Activated naive CD4-positive, alpha-beta T cell treated with anti-CD3 and anti-CD28 coated beads, Interleukin-2, amount 10 ng/mL, durations not matched to agents 7 days and 5 days (primary cell): ENCODE measurements around the gene SLC37A1.
"Not testable (repeated sequence)": the region's sequence is repeated elsewhere in the genome, so short reads cannot be mapped to it uniquely, and the experiment has no call there.

ENCODE experiments used
- CTCF ChIA-PET: fragments of 350-600 bp; sonication (Branson Sonifier 250); formaldehyde crosslinking; loops from one replicate; lab custom pipeline; 2021; ENCODE audit warnings: antibody characterized with exemption; lab: Charles Lee
- DNase-seq: peaks from one replicate; pipeline ENCODE4 v3.0.0-alpha.2; 2020
- H3K27ac Mint-ChIP-seq: one replicate; pipeline ENCODE4 v1.8.0; 2021; ENCODE audit warnings: mild to moderate bottlenecking, moderate library complexity, mixed read lengths
- H3K27me3 Mint-ChIP-seq: one replicate; pipeline ENCODE4 v1.8.0; 2021; ENCODE audit warnings: mild to moderate bottlenecking, mixed read lengths
- H3K36me3 Mint-ChIP-seq: one replicate; pipeline ENCODE4 v1.8.0; 2021; ENCODE audit warnings: mixed read lengths
- H3K4me1 Mint-ChIP-seq: one replicate; pipeline ENCODE4 v1.8.0; 2021; ENCODE audit warnings: mixed read lengths
- H3K4me3 Mint-ChIP-seq: one replicate; pipeline ENCODE4 v1.8.0; 2021; ENCODE audit warnings: mild to moderate bottlenecking, moderate library complexity, mixed read lengths
- H3K9me3 Mint-ChIP-seq: one replicate; pipeline ENCODE4 v1.8.0; 2021; ENCODE audit warnings: mixed read lengths

The SLC37A1 gene

GRCh38 chr21:42599962-42600361 lies 86.3 kb downstream of the SLC37A1 start:
- Mint-ChIP-seq H3K9me3 (peaks cover 6% of the 10 kb centered on the region), H3K36me3 (peaks cover 3% of the 10 kb centered on the region), H3K4me3 (no peak overlapping the region), H3K27me3 (peaks cover 61% of the 10 kb centered on the region), H3K4me1 (no peaks in the 10 kb centered on the region), H3K27ac (no peak overlapping the region)
- CTCF ChIA-PET: no interaction called here
- DNase-seq: no peak

GRCh38 chr21:42601656-42602055 lies 88.0 kb downstream of the SLC37A1 start:
- peaks cover 59% of the 10 kb centered on the region for H3K27me3 Mint-ChIP-seq
- peaks cover 3% of the 10 kb centered on the region for H3K36me3 Mint-ChIP-seq
- H3K27ac Mint-ChIP-seq: no peak overlapping the region
- DNase-seq: no peak
- peaks cover 20% of the 10 kb centered on the region for H3K9me3 Mint-ChIP-seq
- no peaks in the 10 kb centered on the region for H3K4me1 Mint-ChIP-seq
- CTCF ChIA-PET: no interaction called here
- no peak overlapping the region for H3K4me3 Mint-ChIP-seq

- H3K36me3 Mint-ChIP-seq: peaks cover 3% of the 10 kb centered on the region
- H3K27ac Mint-ChIP-seq: no peak overlapping the region
- peaks cover 25% of the 10 kb centered on the region for H3K9me3 Mint-ChIP-seq
- no peak for DNase-seq
- H3K4me1 Mint-ChIP-seq: peaks cover 3% of the 10 kb centered on the region
- H3K4me3 Mint-ChIP-seq: no peak overlapping the region
- CTCF ChIA-PET: no interaction called here
- peaks cover 25% of the 10 kb centered on the region for H3K27me3 Mint-ChIP-seq
These were observed 93.5 kb downstream of the SLC37A1 start for GRCh38 chr21:42607102-42607501.

- H3K9me3 Mint-ChIP-seq: peaks cover 27% of the 10 kb centered on the region
- CTCF ChIA-PET: no interaction called here
- no peak overlapping the region for H3K27ac Mint-ChIP-seq
- no peak overlapping the region for H3K4me3 Mint-ChIP-seq
- H3K36me3 Mint-ChIP-seq: peaks cover 3% of the 10 kb centered on the region
- no peak for DNase-seq
- peaks cover 25% of the 10 kb centered on the region for H3K27me3 Mint-ChIP-seq
- H3K4me1 Mint-ChIP-seq: peaks cover 3% of the 10 kb centered on the region
These were observed 94.0 kb downstream of the SLC37A1 start for GRCh38 chr21:42607525-42608102.

GRCh38 chr21:42608446-42608845 lies 94.8 kb downstream of the SLC37A1 start:
- CTCF ChIA-PET: no interaction called here
- H3K27ac Mint-ChIP-seq: no peak overlapping the region
- DNase-seq: no peak

GRCh38 chr21:42609811-42610210 lies 96.2 kb downstream of the SLC37A1 start:
- peaks cover 21% of the 10 kb centered on the region for H3K9me3 Mint-ChIP-seq
- H3K36me3 Mint-ChIP-seq: no peaks in the 10 kb centered on the region
- H3K27me3 Mint-ChIP-seq: peaks cover 25% of the 10 kb centered on the region
- H3K27ac Mint-ChIP-seq: no peak overlapping the region
- H3K4me3 Mint-ChIP-seq: no peak overlapping the region
- CTCF ChIA-PET: no interaction called here
- DNase-seq: peak; percentile 47
- peaks cover 8% of the 10 kb centered on the region for H3K4me1 Mint-ChIP-seq

More at GRCh38 chr21:42608446-42608845, 94.8 kb downstream of the SLC37A1 start:
- H3K4me1 Mint-ChIP-seq: peaks cover 5% of the 10 kb centered on the region
- H3K9me3 Mint-ChIP-seq: peaks cover 27% of the 10 kb centered on the region
- H3K36me3 Mint-ChIP-seq: no peaks in the 10 kb centered on the region
- H3K27me3 Mint-ChIP-seq: peaks cover 29% of the 10 kb centered on the region
- no peak overlapping the region for H3K4me3 Mint-ChIP-seq

- CTCF ChIA-PET: no interaction called here
- Mint-ChIP-seq H3K27me3 (peaks cover 19% of the 10 kb centered on the region), H3K4me3 (no peak overlapping the region), H3K4me1 (peaks cover 8% of the 10 kb centered on the region), H3K27ac (no peak overlapping the region), H3K9me3 (peaks cover 7% of the 10 kb centered on the region), H3K36me3 (no peaks in the 10 kb centered on the region)
- no peak for DNase-seq
These were observed 98.2 kb downstream of the SLC37A1 start for GRCh38 chr21:42611852-42612251.

- H3K36me3 Mint-ChIP-seq: no peaks in the 10 kb centered on the region
- H3K4me1 Mint-ChIP-seq: peaks cover 8% of the 10 kb centered on the region
- no peak overlapping the region for H3K4me3 Mint-ChIP-seq
- H3K27ac Mint-ChIP-seq: no peak overlapping the region
- DNase-seq: no peak
- CTCF ChIA-PET: no interaction called here
- H3K27me3 Mint-ChIP-seq: peaks cover 16% of the 10 kb centered on the region
- peaks cover 5% of the 10 kb centered on the region for H3K9me3 Mint-ChIP-seq
These were observed 98.7 kb downstream of the SLC37A1 start for GRCh38 chr21:42612390-42612789.

GRCh38 chr21:42613756-42614155 lies 100.1 kb downstream of the SLC37A1 start:
- H3K9me3 Mint-ChIP-seq: peaks cover 5% of the 10 kb centered on the region
- CTCF ChIA-PET: no interaction called here
- no peak overlapping the region for H3K27ac Mint-ChIP-seq
- no peak for DNase-seq
- H3K36me3 Mint-ChIP-seq: no peaks in the 10 kb centered on the region
- H3K27me3 Mint-ChIP-seq: peaks cover 14% of the 10 kb centered on the region
- H3K4me3 Mint-ChIP-seq: no peak overlapping the region
- peaks cover 8% of the 10 kb centered on the region for H3K4me1 Mint-ChIP-seq

GRCh38 chr21:42614396-42614795 lies 100.7 kb downstream of the SLC37A1 start:
- Mint-ChIP-seq H3K27ac (no peak overlapping the region), H3K27me3 (peaks cover 19% of the 10 kb centered on the region), H3K36me3 (no peaks in the 10 kb centered on the region), H3K4me3 (no peak overlapping the region), H3K9me3 (peaks cover 5% of the 10 kb centered on the region), H3K4me1 (peaks cover 8% of the 10 kb centered on the region)
- DNase-seq: peak; percentile 66
- CTCF ChIA-PET: interaction anchor here (1.2 kb wide), 1 partner anchor 20 kb away, joined by 3 read pairs; no protein-coding TSS in a partner anchor

- peaks cover 5% of the 10 kb centered on the region for H3K9me3 Mint-ChIP-seq
- no peak overlapping the region for H3K4me3 Mint-ChIP-seq
- peaks cover 5% of the 10 kb centered on the region for H3K4me1 Mint-ChIP-seq
- peak; percentile 68 for DNase-seq
- no peaks in the 10 kb centered on the region for H3K36me3 Mint-ChIP-seq
- peaks cover 23% of the 10 kb centered on the region for H3K27me3 Mint-ChIP-seq
- H3K27ac Mint-ChIP-seq: no peak overlapping the region
- CTCF ChIA-PET: interaction anchor here (1.2 kb wide), 1 partner anchor 21 kb away, joined by 3 read pairs; no protein-coding TSS in a partner anchor
These were observed 101.2 kb downstream of the SLC37A1 start for GRCh38 chr21:42614811-42615351.

- not testable (repeated sequence) for H3K4me1 Mint-ChIP-seq, H3K27ac Mint-ChIP-seq, H3K36me3 Mint-ChIP-seq, DNase-seq, H3K9me3 Mint-ChIP-seq, H3K4me3 Mint-ChIP-seq
- H3K27me3 Mint-ChIP-seq: peaks cover 28% of the 10 kb centered on the region
- CTCF ChIA-PET: interaction anchor here (1.2 kb wide), 1 partner anchor 21 kb away, joined by 3 read pairs; no protein-coding TSS in a partner anchor
These were observed 101.7 kb downstream of the SLC37A1 start for GRCh38 chr21:42615377-42615776.

GRCh38 chr21:42615924-42616323 lies 102.3 kb downstream of the SLC37A1 start:
- peaks cover 34% of the 10 kb centered on the region for H3K27me3 Mint-ChIP-seq
- H3K4me3 Mint-ChIP-seq: no peak overlapping the region
- H3K4me1 Mint-ChIP-seq: peaks cover 5% of the 10 kb centered on the region
- CTCF ChIA-PET: interaction anchor here (0.7 to 1.0 kb wide), 2 partner anchors 23 to 79 kb away, joined by 3 read pairs; no protein-coding TSS in a partner anchor
- H3K36me3 Mint-ChIP-seq: no peaks in the 10 kb centered on the region
- DNase-seq: no peak
- H3K9me3 Mint-ChIP-seq: peaks cover 5% of the 10 kb centered on the region
- no peak overlapping the region for H3K27ac Mint-ChIP-seq

- H3K4me1 Mint-ChIP-seq: peaks cover 5% of the 10 kb centered on the region
- CTCF ChIA-PET: interaction anchor here (0.7 to 1.0 kb wide), 2 partner anchors 24 to 80 kb away, joined by 3 read pairs; no protein-coding TSS in a partner anchor
- H3K27ac Mint-ChIP-seq: no peak overlapping the region
- DNase-seq: peak; percentile 70
- H3K27me3 Mint-ChIP-seq: peaks cover 39% of the 10 kb centered on the region
- H3K4me3 Mint-ChIP-seq: no peak overlapping the region
- peaks cover 5% of the 10 kb centered on the region for H3K9me3 Mint-ChIP-seq
- no peaks in the 10 kb centered on the region for H3K36me3 Mint-ChIP-seq
These were observed 102.8 kb downstream of the SLC37A1 start for GRCh38 chr21:42616446-42616845.

- H3K27ac Mint-ChIP-seq: no peak overlapping the region
- no peak overlapping the region for H3K4me3 Mint-ChIP-seq
- CTCF ChIA-PET: interaction anchor here (0.7 kb wide), 1 partner anchor 80 kb away, joined by 3 read pairs; no protein-coding TSS in a partner anchor
- DNase-seq: no peak
- peaks cover 3% of the 10 kb centered on the region for H3K9me3 Mint-ChIP-seq
- H3K27me3 Mint-ChIP-seq: peaks cover 44% of the 10 kb centered on the region
- peaks cover 5% of the 10 kb centered on the region for H3K4me1 Mint-ChIP-seq
- no peaks in the 10 kb centered on the region for H3K36me3 Mint-ChIP-seq
These were observed 103.3 kb downstream of the SLC37A1 start for GRCh38 chr21:42616941-42617340.
